ENCODE measurements around the gene MYH9. TPM values are rescaled to one million over a fixed set of nuclear protein-coding genes. Genes with fewer than 3 reads are reported as not detected.

MYH9 gene
- total and polyA plus RNA-seq, 2 experiments from 2014 or later: 140 to 188 TPM

DNA sequence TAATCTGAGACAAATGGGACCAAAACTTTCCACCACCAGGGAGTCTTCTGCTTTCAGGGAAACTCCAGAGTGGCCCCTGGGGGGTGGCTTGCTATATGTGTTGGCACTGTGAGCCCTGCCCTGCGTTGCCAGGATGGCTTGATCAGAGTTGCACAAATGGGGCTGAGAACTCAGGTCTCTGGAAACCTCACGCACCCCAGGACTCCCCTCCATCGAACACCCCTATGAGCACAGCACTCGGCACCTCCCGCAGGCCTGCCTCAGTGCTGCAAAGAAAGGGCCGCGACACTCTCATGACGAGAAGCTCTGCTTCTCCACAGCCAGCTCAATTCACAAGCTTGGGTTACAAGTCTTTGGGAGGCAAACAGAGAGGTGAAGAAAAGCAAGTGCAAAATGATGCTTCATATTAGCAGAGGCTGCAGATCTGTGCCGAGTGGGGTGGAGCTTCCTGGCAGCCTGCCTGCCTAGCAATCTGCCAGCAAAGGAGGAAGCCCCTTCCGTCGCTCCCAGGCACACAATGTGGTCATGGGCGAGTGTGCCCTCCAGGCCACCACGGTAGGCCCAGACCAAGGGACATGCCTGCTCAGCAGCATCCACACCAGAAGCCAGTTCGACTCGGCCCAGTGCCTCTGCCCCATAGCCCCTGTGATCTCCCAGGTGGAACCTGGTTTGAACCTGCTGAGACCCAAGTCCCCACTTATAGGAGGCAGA lies 55.7 kb downstream of the MYH9 start:
- no peaks in the 10 kb centered on the region for H3K27me3 ChIP-seq
- peak overlapping the region; percentile 44 for H3K4me2 ChIP-seq
- H3K27ac ChIP-seq: peak overlapping the region; percentile 97
- no peaks in the 10 kb centered on the region for H3K9me3 ChIP-seq (ENCODE audit: low read depth)
- H3K36me3 ChIP-seq (replicated peaks; ENCODE audit: insufficient read depth, low read depth): no peaks in the 10 kb centered on the region
- H3K79me2 ChIP-seq: peaks cover 89% of the 10 kb centered on the region
- TF ChIP-seq EZH2 (IDR thresholded peaks at IDR 0.05; ENCODE audit: borderline replicate concordance): no peak
- no peak for TF ChIP-seq EZH2phosphoT487 (IDR thresholded peaks at IDR 0.05; ENCODE audit: low read depth, severe bottlenecking, unreplicated experiment)
- TF ChIP-seq, protein P1, sequence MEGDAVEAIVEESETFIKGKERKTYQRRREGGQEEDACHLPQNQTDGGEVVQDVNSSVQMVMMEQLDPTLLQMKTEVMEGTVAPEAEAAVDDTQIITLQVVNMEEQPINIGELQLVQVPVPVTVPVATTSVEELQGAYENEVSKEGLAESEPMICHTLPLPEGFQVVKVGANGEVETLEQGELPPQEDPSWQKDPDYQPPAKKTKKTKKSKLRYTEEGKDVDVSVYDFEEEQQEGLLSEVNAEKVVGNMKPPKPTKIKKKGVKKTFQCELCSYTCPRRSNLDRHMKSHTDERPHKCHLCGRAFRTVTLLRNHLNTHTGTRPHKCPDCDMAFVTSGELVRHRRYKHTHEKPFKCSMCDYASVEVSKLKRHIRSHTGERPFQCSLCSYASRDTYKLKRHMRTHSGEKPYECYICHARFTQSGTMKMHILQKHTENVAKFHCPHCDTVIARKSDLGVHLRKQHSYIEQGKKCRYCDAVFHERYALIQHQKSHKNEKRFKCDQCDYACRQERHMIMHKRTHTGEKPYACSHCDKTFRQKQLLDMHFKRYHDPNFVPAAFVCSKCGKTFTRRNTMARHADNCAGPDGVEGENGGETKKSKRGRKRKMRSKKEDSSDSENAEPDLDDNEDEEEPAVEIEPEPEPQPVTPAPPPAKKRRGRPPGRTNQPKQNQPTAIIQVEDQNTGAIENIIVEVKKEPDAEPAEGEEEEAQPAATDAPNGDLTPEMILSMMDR (IDR thresholded peaks at IDR 0.05; ENCODE audit: poor library complexity): no peak
- H3K4me3 ChIP-seq: no peak overlapping the region
- peaks cover 10% of the 10 kb centered on the region for H4K20me1 ChIP-seq (ENCODE audit: insufficient read depth, poor library complexity, severe bottlenecking)
- DNase-seq (ENCODE audit: low spot score): peak; percentile 47
- H2AFZ ChIP-seq: no peak overlapping the region
- no peaks in the 10 kb centered on the region for H3K9me2 ChIP-seq (replicated peaks; ENCODE audit: insufficient read depth)
- peaks cover 83% of the 10 kb centered on the region for H3K4me1 ChIP-seq (ENCODE audit: insufficient read depth)
- WGBS (ENCODE audit: low lambda C conversion rate, missing lambda C conversion rate): 74% methylated on average over 15 of the region's 15 CpGs

DNA sequence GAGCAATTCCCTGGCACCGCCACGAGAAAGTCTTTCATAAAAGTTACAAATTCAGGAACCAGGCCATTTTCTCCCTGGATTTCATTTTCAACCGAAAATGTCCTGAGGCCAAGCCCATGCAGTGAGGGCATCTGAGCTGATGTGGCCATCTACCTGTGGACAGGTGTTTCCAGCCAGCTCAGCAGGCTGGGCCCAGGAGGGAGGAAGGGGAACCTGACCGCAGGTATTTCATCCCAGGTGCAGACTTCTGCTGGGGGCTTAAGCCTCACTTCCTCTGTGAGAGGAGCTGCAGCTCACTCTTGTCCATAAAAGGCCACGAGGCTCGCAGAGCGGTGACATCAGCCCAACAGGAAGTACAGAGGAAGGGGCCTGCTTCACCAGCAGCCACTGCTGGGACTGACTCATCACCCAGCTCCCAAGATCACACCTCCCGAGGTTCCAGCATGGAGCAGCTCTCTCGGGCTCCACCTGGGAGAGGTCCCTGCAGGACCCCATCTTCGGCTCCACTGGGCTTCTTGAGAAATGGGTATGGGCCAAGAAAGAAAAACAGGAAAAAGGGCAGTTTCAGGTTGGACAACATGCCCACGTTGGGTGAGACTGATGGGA lies 56.4 kb downstream of the MYH9 start:
- no peak overlapping the region for H3K4me3 ChIP-seq
- DNase-seq (ENCODE audit: low spot score): peak; percentile 88
- no peaks in the 10 kb centered on the region for H3K9me2 ChIP-seq (replicated peaks; ENCODE audit: insufficient read depth)
- no peaks in the 10 kb centered on the region for H3K27me3 ChIP-seq
- H2AFZ ChIP-seq: no peak overlapping the region
- TF ChIP-seq, protein P1 (IDR thresholded peaks at IDR 0.05; ENCODE audit: poor library complexity): no peak
- TF ChIP-seq EZH2 (IDR thresholded peaks at IDR 0.05; ENCODE audit: borderline replicate concordance) (no peak), EZH2phosphoT487 (IDR thresholded peaks at IDR 0.05; ENCODE audit: low read depth, severe bottlenecking, unreplicated experiment) (no peak)
- peaks cover 89% of the 10 kb centered on the region for H3K79me2 ChIP-seq
- H3K36me3 ChIP-seq (replicated peaks; ENCODE audit: insufficient read depth, low read depth): no peaks in the 10 kb centered on the region
- no peaks in the 10 kb centered on the region for H3K9me3 ChIP-seq (ENCODE audit: low read depth)
- H3K4me2 ChIP-seq: peak overlapping the region; percentile 44
- peaks cover 83% of the 10 kb centered on the region for H3K4me1 ChIP-seq (ENCODE audit: insufficient read depth)
- H4K20me1 ChIP-seq (ENCODE audit: insufficient read depth, poor library complexity, severe bottlenecking): peaks cover 6% of the 10 kb centered on the region
- WGBS (ENCODE audit: low lambda C conversion rate, missing lambda C conversion rate): 55% methylated on average over 10 of the region's 11 CpGs
- peak overlapping the region; percentile 97 for H3K27ac ChIP-seq

DNA sequence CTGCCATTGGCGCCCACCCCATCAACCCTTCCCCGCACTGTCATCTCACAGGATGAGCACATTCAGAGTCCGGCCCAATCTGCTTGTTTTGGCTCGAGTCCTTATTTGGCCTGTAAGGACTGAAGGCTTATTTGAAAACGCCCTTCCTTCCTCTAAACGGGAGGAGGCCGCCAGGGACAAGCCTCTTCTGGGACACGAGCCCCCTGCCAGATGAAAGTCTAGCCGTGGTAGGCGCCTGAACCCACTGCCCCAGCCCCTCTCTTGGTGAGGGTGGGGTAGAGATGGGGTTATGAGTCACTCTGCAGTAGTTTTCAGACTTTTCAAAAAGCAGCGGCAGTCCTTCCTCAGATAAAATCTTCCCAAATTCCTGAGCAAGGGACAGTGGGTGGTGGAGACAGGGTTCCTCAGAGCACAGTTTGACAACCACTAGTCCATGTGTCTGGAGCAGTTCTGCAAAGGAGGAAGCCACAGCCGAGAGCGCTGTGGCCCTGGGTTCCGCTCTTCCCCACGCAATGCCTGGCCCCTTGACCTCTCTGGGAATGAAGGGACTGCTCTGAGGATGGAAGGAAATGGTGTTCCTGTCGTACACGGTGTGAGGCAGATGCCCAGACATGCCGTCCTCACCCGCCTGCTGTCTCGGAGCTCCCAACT lies 57.0 kb downstream of the MYH9 start:
- no peak for TF ChIP-seq EZH2 (IDR thresholded peaks at IDR 0.05; ENCODE audit: borderline replicate concordance)
- TF ChIP-seq, protein P1 (IDR thresholded peaks at IDR 0.05; ENCODE audit: poor library complexity): no peak
- TF ChIP-seq EZH2phosphoT487 (IDR thresholded peaks at IDR 0.05; ENCODE audit: low read depth, severe bottlenecking, unreplicated experiment): no peak
- DNase-seq (ENCODE audit: low spot score): peak; percentile 44
- peak overlapping the region; percentile 97 for H3K27ac ChIP-seq
- peaks cover 6% of the 10 kb centered on the region for H4K20me1 ChIP-seq (ENCODE audit: insufficient read depth, poor library complexity, severe bottlenecking)
- H3K27me3 ChIP-seq: no peaks in the 10 kb centered on the region
- H3K79me2 ChIP-seq: peaks cover 89% of the 10 kb centered on the region
- no peak overlapping the region for H3K4me3 ChIP-seq
- peak overlapping the region; percentile 23 for H3K4me2 ChIP-seq
- H3K9me2 ChIP-seq (replicated peaks; ENCODE audit: insufficient read depth): no peaks in the 10 kb centered on the region
- no peak overlapping the region for H2AFZ ChIP-seq
- no peaks in the 10 kb centered on the region for H3K9me3 ChIP-seq (ENCODE audit: low read depth)
- H3K4me1 ChIP-seq (ENCODE audit: insufficient read depth): peaks cover 83% of the 10 kb centered on the region
- no peaks in the 10 kb centered on the region for H3K36me3 ChIP-seq (replicated peaks; ENCODE audit: insufficient read depth, low read depth)
- WGBS (ENCODE audit: low lambda C conversion rate, missing lambda C conversion rate): 72% methylated on average over 20 of the region's 20 CpGs

Data from hepatocyte (in vitro differentiated cells).